Fibroblast of skin of left quadriceps (primary cell): ENCODE measurements around the gene SLC2A4RG.
A peak's percentile ranks its signal among the peaks of the same experiment; 100 is the strongest.
"Not testable (repeated sequence)": the region's sequence is repeated elsewhere in the genome, so short reads cannot be mapped to it uniquely, and the experiment has no call there.

Experiments
- DNase-seq, 2 experiments: peaks; one replicate each; pipeline ENCODE4 v3.0.0-alpha.2; 2013; ENCODE audit warnings: low read depth in 2 of 2

Gene SLC2A4RG

GRCh38 chr20:63754008-63754407, 14.4 kb downstream of the SLC2A4RG start:
- DNase-seq: no peak

GRCh38 chr20:63755933-63756647, 16.5 kb downstream of the SLC2A4RG start:
- no peak for DNase-seq

DNA sequence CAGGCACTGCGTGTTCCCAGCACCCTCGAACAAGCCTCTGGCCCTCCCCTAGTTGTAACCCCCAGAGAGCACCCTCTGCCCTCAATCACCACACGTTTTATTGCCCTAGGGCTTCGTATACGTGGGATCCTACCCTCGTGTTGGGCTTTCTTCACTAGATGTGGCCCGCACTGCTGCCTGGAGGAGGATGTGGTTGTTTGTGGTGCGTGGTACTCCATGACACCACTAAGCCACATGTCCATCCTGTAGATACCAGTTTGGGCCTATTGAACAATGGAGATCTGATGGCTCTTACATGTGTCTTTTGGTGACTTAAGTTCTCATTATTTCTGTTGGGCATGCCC, 17.0 kb downstream of the SLC2A4RG start:
- DNase-seq: no peak

GRCh38 chr20:63758152-63758551, 18.6 kb downstream of the SLC2A4RG start:
- no peak for DNase-seq

GRCh38 chr20:63759377-63759901, 19.9 kb downstream of the SLC2A4RG start:
- no peak for DNase-seq

DNA sequence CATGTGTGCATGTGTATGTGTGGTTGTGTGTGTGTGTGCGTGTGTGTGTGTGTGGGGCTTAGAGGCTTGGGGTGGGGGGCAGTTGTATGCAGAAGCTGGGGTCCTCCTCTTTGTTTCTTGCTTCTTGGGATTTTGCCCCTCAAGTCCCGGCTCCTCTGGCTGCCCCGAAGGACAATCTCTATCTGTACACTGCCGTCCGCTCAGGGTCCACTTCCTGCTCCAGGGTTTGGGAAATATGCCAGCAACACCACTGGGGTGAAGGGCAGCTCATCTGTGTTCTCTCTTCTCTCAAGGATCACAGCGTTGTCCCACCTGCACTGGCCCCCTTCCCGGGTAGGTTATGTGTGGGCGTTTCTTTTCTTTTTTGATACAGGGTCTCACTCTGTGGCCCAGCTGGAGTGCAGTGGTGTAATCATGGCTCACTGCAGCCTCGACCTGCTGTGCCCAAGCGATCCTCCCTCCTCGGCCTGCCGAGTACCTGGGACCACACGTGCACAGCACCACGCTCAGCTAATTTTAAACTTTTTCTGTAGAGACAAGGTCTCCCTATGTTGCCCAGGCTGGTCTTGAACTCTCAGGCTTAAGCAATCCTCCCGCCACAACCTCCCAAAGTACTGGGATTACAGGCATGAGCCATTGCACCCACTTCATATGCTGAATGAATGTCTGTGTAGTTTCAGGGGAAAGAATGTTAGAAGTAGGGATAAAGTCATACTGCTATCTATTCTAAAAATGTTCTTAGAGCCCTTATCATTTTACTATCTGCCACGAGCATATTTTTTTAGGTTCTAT, 25.7 kb downstream of the SLC2A4RG start:
- no peak for DNase-seq

- no peak for DNase-seq
Measured at GRCh38 chr20:63765902-63766301, 26.3 kb downstream of the SLC2A4RG start.

DNA sequence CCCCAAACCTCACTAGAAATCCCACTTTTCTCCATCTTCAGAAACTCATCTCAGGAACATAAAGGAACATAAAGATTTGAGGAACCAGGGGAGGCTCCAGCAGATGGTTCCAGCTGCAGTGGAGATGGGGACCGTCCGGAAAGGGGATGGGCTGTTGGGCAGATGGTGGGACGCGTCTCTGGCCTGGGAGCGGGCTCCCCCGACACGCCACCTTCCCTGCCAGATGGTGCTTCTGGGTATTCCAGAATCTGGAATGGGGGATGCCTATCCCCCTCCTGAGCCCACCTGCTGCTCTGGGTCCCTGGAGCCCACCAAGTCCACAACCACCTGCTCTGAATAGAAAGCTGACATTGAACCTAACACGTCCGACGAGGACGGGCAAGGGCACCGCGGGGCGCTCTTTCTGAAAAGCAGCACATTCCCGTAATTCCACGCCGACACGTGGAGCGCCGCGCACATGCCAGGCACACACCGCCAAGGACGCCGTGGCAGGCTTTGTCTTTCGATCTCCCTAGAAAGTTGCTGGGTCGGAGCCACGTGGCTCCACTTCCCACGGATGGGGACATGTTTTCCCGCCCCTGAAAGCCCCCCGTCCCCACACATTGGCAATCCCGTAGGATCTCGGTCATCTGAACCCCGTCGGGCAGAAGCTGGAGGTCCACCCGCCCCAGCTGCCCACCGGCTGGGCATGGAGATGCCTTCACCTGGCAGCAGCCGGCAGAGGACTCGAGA, 27.3 kb downstream of the SLC2A4RG start:
- DNase-seq: no peak

DNA sequence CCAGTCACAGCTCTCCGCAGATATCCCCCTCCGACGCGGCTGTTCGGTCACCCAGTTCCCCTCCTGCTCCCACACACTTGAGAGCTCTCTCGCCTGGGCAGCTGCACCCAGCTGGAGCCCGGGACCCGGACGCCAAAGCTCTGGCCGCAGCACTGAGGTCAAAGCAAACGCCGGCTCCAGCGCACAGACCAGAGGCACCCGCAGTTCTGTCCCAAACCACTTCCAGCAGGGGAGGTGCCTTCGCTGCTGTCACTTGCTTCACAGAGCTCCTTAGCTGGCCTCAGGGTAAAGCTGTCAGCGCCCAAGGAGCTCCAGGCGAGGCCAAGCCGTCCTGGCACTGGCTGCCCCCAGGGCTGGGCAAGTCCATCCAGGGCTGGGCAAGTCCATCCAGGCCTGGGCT, 27.9 kb downstream of the SLC2A4RG start:
- DNase-seq: no peak

GRCh38 chr20:63767886-63768285, 28.3 kb downstream of the SLC2A4RG start:
- DNase-seq: no peak

DNA sequence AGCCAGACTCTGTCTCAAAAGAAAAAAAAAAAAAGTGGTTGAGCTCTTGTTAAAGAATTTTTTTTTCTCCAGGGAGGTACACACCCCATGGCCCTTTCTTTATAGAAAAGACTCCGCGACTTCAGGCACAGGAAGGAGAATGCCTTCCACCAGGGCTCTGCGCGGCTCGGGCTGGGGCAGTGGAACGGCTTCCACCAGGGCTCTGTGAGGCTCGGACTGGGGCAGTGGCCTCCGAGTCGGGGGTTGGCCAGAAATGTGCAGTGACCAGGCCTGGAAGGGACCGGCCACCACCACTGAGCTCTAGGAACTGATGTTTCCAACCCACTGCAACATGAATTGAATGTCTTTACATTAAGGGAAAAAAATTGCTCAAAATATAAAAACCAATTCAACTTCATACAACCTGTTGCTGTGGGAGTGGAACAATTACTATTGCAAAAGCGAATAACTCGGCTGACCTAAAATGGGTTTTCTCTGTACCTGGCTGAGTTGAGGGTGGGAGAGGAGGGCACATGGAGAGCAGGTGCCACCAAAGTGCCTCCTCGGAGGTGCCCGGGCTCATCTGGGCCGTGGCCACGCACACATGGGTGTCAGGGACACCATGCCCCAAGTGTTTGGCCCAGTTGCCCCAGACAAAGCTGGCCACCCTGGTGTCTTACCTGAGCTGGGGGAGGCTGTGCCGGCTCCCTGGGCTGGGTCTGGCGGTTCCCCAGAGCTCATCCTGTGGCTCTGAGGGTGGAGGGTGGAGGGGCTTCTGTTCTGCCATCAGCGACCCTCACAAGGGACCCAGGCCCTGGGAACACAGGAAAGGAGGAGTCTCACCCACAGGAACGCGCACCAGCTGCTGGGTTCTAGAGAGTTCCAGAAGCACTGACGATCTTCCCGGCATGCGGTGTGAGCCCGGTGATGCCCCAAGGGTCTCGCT, 29.3 kb downstream of the SLC2A4RG start:
- DNase-seq: no peak

DNA sequence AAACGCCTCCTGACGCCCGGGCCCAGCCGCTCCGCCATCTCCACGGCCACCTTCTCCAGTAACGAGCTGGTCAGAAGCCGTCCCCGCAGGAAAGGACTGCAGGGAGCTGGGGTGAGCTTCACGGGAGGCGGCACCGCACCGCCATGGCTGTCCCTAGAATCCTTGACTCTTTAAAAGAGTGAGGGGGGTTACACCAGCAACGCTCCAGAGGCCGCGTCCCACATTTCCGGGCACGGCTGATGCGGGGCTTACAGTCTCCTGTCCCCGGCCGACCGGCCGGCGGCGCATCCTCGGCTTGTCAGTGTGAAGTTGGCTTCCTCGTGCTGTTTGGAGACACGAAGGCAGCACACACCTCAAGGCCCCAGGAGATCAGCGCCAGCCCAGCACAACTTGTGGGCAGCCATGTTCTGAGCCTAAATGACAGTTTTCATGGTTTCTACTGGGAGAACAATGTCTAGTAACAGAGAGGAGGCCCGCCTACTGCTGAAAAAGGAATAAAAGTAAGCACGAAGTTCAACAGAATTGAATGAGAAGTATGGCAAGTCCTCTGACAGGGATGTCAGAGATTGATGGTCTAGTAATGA, 30.4 kb downstream of the SLC2A4RG start:
- DNase-seq: no peak

DNA sequence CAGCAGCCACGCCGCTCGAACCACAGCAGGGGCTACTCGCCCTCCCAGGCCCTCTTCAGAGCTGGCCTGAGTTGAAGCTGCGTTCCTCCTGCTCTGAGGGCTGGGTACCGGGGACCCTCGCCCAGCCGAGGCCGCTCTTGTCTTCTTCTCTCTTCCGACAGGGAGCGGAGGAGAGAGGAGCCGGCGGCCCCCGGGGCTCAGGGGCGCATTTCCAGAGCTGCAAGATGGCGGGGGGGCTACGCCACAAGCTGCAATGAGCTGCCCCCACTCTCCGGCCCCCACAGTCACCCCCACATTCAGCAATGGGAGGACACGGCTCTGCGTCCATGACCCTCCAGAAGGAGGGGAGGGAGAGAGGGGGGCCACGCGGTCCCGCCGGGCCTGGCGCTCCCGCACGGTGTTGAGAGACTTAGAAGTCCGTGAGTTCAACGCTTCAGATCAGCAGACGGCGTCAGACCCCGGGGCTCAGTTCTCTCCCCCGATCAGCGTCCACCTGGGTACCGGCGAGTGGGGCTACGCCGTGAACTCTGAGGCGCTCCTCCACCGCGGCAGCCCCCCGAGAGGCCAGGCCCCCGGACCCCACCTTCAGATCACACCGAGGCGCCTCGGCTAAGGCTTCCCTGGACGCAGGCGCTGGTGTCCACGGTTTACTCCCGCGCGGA, 31.6 kb downstream of the SLC2A4RG start:
- no peak for DNase-seq

GRCh38 chr20:63772781-63773518, 33.4 kb downstream of the SLC2A4RG start:
- DNase-seq: no peak

DNA sequence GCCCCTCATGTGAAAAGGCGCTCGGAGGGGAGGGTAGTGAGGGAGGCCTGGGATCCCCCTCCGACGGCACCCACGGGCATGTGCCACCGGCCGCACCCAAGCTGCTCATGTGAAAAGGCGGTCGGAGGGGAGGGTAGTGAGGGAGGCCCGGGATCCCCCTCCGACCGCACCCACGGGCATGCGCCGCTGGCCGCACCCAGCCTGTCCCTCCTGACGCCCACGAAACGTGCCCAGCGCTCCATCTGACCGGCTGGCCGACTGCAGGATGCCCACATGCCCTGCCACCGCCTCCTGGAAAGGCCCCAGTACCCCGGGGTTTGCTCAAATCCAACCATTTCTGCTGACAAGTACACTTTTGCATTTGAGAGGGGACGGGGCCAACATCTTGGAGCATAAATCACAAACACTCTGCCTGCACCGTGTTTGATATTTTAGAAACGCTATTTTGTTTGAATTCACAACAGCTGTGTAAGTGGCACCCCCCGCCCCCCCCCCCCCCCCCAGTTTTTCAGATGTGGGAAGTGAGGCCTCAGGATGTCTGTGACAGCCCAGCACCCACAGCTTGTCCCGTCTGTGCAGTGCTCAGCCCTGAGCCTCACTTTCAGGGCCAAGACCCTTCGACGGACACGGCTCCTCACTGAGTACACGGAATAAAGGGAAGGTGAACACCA, 34.1 kb downstream of the SLC2A4RG start:
- DNase-seq: no peak

DNA sequence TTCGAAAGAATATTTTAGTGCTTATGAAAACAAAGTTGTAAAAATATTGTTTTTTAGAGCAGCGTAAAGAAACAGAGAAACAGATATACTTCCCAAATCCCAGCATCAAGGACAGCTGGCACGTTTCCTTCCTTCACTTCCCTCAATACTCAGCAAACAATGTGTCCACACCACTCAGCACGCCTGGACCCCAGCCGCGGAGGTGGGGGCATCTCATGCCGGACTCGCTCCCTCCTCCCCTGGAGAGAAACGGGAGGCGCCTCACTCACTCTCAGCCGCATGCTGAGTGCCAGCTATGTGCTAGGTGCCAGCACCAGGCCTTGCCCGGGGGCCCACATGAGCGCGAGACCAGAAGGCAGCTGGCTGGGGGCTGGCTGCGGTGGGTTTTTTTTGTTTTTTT, 34.7 kb downstream of the SLC2A4RG start:
- DNase-seq: no peak

DNA sequence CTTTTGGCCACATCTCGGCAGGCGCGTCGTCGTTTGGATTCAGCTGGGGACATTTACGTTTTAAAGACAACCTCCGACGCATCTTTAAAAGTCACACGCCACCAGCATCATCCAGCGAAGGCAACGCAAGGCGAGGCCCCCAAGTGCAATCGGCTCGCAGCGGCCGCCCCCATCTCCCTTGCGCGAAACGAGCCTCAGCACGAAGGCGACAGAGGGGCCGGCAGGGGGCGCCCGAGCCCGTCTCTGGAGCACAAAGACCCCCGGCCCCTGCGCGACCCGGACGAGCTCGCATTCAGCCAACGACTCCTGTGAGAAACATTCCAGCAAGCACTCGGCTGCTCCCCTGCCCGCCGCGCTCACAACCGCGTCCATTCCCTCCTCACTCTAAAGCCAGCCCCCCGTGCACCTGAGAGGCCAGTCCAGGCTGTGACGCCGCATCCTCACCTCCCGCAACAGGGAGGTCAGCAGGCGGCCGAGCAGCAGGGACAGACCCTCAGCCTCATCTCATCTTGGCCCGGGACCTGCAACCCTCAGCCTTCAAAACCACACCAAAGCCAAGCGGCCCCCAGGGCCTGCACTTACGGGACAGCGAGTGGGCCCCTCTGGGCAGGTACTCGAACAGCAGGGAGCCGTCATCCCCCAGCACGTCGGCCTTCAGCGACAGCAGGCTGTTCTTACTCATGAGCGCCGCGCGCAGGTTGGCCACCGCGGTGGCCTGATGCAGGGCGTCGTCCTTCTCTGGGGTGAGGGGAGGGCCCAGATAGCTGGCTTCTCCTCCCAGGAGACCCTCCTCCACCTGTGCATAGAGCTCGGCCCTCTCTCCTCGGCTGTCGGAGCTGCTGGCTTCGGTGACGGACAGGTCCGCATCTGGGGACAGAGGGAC, 35.8 kb downstream of the SLC2A4RG start:
- DNase-seq: peak in 1 of 2 experiments; percentile 15

GRCh38 chr20:63776875-63777274, 37.3 kb downstream of the SLC2A4RG start:
- DNase-seq: not testable (repeated sequence)
